ENCODE measurements around the gene ITSN2.
"Not testable (repeated sequence)": the region's sequence is repeated elsewhere in the genome, so short reads cannot be mapped to it uniquely, and the experiment has no call there.

Gene ITSN2

GRCh38 chr2:24362253-24362652 lies 1.9 kb upstream of the ITSN2 start:
- no peak for DNase-seq

- DNase-seq, result no peak
Measured at GRCh38 chr2:24360963-24361330, 611 bp upstream of the ITSN2 start.

- DNase-seq, result no peak
Measured at GRCh38 chr2:24359129-24360049, 947 bp downstream of the ITSN2 start.

GRCh38 chr2:24357767-24358166 lies 2.6 kb downstream of the ITSN2 start:
- not testable (repeated sequence) for DNase-seq

GRCh38 chr2:24357115-24357514 lies 3.2 kb downstream of the ITSN2 start:
- not testable (repeated sequence) for DNase-seq

- no peak for DNase-seq
Measured at GRCh38 chr2:24354957-24355356, 5.4 kb downstream of the ITSN2 start.

- DNase-seq, result no peak
Measured at GRCh38 chr2:24354395-24354794, 5.9 kb downstream of the ITSN2 start.

- no peak for DNase-seq
Measured at GRCh38 chr2:24353973-24354372, 6.4 kb downstream of the ITSN2 start.

- no peak for DNase-seq
Measured at GRCh38 chr2:24353364-24353763, 7.0 kb downstream of the ITSN2 start.

GRCh38 chr2:24352664-24353063 lies 7.7 kb downstream of the ITSN2 start:
- DNase-seq, result no peak

- no peak for DNase-seq
Measured at GRCh38 chr2:24351981-24352380, 8.4 kb downstream of the ITSN2 start.

GRCh38 chr2:24351627-24351938 lies 8.8 kb downstream of the ITSN2 start:
- no peak for DNase-seq

- no peak for DNase-seq
Measured at GRCh38 chr2:24350826-24351626, 9.3 kb downstream of the ITSN2 start.

GRCh38 chr2:24349097-24349496 lies 11.2 kb downstream of the ITSN2 start:
- DNase-seq, result no peak

- no peak for DNase-seq
Measured at GRCh38 chr2:24345937-24346336, 14.4 kb downstream of the ITSN2 start.

GRCh38 chr2:24343225-24343882 lies 17.0 kb downstream of the ITSN2 start:
- DNase-seq, result no peak

- no peak for DNase-seq
Measured at GRCh38 chr2:24342110-24342910, 18.0 kb downstream of the ITSN2 start.

GRCh38 chr2:24339856-24340262 lies 20.5 kb downstream of the ITSN2 start:
- no peak for DNase-seq

GRCh38 chr2:24339098-24339497 lies 21.2 kb downstream of the ITSN2 start:
- DNase-seq, result not testable (repeated sequence)

GRCh38 chr2:24337890-24338289 lies 22.4 kb downstream of the ITSN2 start:
- peak; percentile 7 for DNase-seq

- DNase-seq, result no peak
Measured at GRCh38 chr2:24336811-24337210, 23.5 kb downstream of the ITSN2 start.

GRCh38 chr2:24334245-24334633 lies 26.1 kb downstream of the ITSN2 start:
- no peak for DNase-seq
